HG02571 (cell line): ENCODE data around the gene CLEC1A.

Experiments
- ATAC-seq: cut with Tn5 transposase; IDR thresholded peaks from one replicate; pipeline ENCODE4 v1.9.1; 2021; ENCODE audit warnings: mild to moderate bottlenecking, moderate library complexity; ENCODE audit not compliant: unreplicated experiment

CLEC1A gene

DNA sequence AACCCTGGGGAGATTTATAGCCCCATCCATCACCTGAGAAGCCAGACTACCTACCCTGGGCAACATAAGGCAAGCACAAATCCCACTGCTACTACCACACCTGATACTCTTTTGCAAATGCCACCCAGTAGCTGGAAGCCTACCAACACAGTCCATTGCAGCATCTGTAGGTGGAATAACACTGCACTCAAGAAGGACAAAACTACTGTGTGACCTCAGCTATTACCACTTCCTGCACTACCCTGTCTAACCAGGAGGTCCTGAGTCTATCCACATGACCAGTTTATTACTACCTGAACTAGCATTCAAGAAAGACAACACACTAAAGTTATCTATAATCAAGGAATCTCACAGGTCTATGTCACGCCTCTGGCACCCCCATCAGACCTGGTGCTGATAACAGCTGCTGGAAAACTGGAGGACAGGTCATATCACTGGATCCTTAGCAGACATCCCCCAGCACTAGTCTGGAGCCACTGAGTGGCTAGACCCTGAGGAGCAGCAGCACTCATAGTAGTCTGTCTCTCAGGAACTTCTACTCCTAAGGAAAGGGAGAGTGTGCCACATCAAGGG, 2.9 kb upstream of the CLEC1A start:
- no peak for ATAC-seq

DNA sequence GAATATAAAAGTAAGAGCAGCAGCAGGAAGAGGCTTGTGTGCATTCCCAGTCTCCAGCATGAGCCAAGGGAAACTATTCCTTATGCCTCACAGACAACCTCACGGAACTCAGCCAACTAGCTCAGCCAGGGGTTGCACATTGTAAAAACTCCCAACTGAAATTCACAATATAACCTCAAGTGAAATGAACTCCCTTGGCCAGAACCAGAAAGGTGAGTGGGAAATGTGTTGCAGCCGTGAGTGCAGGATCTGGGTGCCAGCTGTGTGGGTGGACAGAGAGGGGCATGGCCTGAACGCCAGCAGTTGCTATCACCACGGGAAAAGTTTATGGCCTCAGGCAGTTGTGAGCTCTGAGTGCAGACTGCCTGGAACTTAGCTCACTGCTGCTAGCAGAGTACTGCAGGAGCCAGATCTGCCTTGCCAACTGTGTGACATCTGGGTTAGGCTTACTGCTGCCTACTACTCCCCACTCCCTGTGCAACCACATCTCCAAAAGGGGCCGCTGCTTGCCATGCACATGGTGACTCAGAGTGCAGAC, 2.3 kb upstream of the CLEC1A start:
- ATAC-seq: no peak

DNA sequence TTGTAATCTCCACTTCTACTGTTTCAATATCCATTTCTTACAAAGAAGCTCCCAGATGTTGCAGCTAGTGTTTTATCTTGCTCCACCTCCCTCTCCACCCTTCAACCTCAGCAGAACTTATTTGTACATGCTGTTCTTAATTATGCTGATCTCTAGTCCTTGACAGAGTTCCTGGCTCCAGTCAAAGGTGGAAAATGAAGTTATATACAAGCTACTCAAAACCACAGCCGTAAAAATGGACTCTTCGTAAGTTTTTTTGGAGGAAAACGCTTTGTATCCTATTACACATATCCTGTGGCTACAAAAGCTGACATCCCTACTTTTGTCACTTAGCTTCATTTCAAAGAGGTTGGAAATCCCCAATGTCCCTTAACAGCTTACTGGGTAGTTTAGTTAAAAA, 1.3 kb downstream of the CLEC1A start:
- no peak for ATAC-seq

DNA sequence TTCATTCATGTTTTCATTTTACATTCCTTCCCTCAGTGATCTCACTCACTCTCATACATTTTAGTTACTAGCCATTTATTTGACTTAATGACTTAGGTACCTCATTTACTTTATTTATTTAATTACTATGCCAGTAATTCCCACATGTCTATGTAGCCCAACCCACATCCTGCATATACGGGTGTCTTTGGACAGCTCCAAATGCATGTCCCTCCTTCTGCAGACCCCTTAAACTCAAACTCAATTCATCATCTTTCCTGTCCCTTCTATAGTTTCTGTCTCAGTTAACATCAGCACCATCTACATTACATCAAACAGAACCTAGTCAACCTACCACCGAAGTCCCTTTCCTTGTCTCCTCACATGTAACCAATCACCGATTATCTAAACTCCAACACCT, 2.8 kb downstream of the CLEC1A start:
- ATAC-seq: no peak

DNA sequence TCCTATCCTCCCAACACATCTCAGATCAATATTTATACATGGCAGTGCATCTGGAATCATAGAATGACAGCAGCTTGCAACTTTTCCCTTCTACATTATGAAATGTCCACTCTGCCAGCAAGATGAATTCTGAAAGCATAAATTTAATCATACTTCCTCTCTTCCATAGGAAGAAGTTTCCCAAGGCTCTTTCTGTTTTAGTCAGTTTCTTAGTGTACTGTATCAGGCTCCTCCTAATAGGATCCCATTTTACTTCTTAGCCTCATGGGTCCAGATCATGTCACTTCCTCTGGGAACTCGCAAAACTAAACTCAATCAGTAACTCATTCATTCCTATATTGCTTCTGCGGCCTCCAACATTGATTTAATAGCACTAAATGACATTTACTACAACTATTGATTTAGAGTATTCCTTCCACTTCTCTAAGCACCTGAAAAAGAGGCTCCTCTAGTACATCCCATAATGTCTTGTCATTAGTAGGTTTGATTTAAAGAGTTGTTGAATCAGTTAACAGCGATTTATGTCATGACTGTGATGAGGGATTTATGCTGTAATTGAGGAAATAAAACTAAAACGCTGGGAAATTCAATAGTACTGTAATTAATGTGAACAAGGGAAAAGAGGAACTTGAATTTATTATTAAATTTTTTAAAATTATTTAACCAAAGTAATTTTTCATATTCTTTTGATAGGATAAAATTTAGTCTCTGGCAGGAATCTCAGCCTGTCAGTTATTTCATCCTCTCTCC, 4.0 kb downstream of the CLEC1A start:
- no peak for ATAC-seq

DNA sequence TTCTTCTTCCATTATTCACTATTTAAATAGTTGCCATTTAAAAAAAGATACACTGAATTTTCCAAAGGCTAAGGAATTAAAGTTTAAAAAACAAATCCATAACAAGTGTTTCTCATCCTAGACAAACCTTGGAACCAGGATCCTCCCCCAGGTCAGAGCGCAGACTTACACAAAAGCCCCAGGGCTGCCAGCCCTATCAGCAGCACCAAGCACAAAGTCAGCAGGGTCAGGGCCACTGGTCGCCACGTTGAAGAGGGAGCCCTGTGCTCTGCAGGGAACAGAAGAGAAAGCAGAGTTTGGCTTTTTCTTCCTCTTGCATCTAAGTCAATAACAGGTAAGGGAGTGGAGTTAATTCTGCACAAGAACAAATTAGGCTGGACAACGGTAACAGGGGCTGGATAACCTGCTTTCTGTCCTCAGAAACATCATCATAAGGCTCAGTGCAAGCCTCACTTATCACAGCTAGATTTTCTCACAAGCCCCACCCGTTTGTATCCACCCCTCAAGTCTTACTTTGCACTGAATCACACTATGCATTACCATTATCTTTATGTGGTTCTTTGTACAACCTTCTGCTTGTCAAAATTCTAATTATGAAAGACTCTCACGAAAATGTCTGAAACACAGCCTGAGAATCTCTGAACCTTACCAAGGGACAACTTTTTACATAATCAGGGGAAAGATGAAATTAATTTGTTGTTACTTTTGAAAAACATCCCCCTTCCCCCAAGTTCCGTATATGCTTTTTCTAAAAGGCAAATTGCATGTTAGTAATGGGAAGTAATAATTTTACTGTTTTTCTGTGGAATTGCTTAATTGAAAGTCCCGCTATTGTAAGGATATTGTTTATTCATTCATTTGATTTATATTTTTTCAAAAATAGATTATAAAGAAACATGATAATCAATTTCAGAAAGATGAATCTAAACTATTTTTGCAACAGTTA, 9.6 kb downstream of the CLEC1A start:
- ATAC-seq: no peak

DNA sequence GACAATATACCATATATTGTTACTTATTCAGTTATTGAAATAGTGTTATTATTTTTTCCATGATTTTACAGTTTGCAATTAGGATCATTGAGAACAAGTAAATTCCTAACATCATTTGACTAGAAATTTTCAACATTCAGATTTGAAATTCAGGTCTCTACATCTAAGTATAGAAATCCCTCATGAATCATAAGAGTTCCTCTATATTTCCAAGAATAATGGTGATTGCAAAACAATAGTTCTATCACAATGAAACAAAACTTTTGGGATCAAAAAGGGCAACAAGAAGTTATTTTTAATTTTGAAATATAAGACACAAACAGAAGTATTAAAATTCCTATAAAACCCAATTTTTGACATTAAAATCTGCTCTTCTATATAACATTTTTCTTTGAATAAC, 10.8 kb downstream of the CLEC1A start:
- ATAC-seq: no peak

DNA sequence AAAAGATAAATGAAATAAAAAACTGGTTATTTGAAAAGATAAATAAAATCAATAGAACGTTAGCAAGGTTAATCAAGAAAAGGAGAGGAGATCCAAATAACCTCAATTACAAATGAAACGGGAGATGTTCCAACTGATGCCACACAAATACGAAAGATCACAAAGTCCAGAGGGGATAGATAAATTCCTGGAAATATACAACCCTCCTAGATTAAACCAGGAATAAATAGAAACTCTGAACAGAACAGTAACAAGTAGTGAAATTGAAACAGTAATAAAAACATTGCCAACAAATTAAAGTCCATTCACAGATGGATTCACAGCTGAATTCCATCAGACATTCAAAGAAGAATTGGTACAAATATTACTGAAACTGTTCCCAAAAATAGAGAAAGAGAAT, 12.4 kb downstream of the CLEC1A start:
- ATAC-seq: no peak

DNA sequence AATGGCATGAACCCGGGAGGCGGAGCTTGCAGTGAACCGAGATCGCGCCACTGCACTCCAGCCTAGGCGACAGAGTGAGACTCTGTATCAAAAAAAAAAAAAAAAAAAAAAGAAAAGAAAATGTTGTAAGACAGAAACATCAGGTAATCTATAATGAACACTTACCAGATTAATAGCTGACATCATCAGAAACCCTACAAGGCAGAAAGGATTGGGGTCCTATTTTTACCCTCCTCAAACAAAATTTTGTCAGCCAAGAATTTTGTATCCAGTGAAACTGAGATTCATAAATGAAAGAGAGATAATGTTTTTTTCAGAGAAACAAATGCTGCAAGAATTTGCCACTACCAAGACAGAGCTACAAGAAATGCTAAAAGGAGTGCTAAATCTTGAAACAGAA, 14.1 kb downstream of the CLEC1A start:
- ATAC-seq: no peak

DNA sequence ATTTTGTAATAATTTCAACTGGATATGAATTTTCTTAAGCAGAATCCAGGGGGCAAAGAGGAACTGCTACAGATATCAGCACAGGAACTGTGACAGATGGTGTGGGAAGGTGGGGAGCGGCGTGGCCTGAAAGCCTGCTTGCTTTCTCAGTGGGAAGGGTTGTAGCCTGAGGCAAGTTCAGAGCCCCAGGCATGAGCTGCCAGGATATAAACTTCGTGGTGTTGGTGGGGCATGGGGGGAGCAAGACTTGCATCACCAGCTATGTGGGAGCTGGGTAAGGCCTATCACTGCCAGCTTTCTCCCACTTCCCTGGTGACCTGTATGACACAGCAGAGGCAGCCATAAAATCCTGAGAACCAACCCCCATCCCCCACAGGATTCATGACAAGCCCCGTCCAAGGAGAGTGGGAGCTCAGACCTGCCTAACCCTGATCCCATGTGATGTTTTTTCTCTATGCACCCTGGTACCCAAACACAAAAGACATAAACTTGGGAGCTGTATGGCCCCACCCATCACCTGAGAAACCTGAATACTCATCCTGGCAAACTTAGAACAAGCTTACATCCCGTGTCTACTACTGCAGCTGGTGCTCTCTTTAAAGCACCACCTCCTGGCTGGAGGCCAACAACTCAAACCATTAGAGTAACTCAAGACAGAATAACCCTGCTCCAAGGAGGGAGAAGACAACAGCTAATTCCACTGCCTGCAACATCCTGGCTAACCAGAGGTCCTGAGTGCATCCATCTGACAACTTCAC, 16.5 kb downstream of the CLEC1A start:
- no peak for ATAC-seq

DNA sequence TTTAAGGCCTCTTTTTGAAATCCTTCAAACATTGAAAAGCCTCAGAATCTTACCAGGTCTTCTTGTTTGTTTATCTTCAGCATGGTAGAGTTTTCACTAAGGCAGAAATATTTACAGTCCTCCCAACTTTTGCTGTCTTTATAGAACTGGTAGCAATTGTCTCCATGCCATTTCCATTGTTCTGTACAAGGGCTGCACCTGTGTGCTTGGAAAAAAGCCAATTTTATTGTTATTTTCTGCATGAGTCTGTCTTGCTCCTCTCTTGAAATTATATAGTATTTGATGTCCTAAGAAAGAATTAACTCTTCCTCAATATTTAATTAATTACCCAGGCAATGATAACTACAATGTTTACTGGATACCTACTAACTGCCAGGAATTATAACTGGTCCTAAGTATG, 23.3 kb downstream of the CLEC1A start:
- ATAC-seq: no peak

DNA sequence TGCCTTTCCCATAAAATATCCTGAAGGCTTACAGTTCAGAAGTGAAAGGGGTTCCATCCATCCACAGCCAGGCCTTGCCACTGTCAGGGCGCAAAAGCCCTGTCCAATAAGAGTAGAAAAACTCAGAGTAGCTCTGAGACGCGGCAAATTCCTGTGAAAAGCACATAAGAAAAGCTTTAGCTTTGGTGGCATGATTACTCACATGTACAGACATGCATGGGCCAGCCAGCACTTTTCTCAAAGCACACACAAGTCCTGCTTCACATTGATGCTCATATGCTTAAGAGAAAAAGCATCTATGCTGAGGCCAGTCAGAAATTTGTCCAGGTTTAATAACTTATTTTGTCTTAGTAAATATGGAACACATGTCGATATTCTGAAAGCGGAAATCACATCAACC, 25.5 kb downstream of the CLEC1A start:
- ATAC-seq: no peak

DNA sequence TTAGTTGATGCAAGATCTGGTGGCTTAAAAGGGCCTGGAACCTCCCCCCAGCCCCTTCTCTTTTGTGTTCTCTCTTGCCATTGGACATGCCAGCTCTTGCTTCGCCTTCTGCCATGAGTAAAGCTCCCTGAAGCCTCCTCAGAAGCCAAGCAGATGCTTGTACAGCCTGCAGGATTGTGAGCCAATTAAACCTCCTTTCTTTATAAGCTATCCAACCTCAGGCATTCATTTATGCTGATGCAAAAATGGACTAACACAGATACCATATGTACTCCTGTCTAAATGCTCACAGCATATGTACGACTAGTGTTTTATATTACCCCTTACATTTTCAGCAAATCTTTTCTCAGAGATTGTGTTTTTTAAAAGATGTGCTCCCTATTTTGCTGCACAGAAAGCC, 26.7 kb downstream of the CLEC1A start:
- no peak for ATAC-seq

DNA sequence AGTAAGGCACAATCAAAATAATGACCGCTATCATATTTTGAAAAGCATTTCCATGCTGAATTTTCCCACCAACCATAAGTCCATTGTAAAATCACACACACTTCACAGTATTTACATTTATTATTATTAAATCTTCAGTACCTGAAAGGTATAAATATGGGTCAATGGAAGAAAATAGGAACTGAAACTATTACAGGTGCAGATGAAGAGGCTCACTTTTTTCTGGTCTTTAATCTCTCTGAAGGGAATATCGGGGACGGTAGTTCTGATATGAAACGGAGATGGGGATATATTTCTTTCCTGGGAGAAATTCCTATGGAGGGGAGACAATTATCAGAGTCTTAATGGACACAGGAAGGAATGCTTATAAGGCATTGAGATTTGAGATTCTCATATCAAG, 28.4 kb downstream of the CLEC1A start:
- no peak for ATAC-seq

DNA sequence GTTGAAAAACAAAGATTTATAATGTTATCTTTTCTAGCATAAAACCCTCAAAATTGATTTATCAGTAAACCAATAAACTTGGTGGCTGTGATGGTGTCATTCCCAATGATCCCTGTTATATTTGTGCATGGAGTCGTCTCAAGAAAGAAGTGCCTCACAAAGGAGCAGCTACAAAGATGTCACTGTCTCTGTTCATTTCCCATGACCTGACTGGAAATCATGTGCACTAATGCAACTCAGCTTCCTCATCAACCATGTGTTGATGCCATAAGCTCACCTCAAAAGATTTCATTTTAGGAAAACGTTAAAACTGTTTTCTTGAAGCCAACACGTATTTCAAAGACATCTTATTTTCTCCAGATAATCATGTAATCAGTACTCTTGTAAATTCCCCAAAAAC, 28.8 kb downstream of the CLEC1A start:
- ATAC-seq: no peak

DNA sequence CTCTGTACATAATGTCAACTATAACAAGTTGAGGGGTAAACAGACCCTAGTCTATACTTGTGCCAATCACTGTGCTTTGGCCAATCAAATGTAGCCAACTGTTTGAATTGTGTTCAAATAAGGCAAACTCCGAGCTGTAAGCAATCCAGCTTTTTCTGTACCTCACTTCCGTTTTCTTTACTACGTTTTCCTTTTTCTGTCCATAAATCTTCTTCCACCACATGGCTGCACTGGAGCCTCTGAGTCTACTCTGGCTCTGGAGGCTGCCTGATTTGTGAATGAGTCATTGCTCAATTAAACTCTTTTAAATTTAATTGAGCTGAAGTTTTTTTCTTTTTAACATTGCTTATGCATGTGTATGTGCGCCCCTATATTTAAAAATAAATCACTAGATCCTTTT, 29.7 kb downstream of the CLEC1A start:
- no peak for ATAC-seq

DNA sequence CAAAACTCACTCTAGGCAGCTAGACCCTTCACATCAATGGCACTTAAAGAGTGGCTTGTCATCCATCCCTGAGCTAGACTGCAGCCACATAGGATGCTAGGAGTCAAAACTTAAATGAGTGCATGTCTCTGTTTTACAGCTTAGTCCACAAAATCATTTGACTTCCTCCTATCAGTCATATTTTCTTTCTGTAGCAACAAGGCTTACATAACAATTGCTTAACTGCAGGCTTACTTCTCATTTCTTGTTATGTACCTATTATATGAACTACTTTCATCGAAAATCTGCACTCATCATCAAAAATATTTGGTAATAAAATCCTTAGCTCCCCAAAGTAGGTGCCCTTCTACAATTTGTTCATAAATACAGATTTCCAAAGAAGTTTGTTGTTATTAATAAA, 30.1 kb downstream of the CLEC1A start:
- no peak for ATAC-seq

DNA sequence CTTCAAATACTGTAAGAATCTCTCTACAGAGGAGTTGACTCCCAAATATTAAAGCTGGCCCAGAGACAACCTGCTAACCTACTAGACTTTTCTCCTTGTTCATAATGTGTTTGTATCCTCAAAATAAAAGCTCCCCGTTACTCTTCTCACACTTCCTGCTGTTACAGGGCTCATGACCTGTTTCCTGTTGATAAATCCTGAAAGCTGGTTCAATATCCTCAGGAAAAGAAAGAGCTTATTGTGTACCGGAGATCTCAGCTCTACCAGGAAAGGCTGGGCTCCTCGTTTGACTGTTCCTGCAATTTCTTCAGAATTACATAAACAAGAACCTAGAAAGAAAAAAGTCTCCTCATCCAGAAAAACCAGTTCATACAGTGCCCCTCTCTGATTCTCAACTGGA, 30.8 kb downstream of the CLEC1A start:
- ATAC-seq: no peak

DNA sequence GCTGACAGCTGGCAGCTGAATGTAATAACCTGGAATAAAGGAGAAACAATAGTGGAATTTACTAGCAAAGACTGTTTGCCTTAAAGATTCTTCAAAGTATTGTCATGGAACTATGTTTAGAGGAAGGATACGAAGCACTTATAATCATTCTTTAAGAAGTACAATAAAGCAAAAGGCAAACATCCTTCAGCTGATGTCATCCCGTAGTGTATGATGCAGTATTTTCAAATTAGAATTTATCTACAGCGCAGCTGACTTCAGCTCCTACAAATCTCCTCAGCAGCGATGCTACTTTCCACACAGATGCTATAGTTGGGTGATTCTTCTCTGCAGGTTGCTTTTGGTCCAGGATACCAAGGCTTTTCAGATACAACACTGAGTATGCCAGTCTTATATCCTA, 31.5 kb downstream of the CLEC1A start:
- ATAC-seq: no peak

DNA sequence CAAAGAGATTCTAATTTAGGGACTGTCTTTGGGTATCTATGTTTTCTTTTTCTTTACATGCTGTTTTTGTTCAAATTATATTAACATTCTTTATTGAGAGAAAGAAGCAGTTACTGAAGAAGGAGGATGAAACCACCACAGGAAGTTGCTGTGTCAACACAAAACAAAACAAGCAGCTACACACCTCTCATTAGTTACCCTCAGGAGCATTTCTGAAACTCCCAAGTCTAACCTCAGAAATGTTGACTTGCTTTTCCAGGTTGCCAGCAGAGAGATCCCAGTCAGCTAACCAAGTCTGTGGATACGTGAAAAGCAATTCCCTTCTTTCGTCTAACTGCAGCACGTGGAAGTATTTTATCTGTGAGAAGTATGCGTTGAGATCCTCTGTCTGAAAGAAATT, 33.5 kb downstream of the CLEC1A start:
- no peak for ATAC-seq

DNA sequence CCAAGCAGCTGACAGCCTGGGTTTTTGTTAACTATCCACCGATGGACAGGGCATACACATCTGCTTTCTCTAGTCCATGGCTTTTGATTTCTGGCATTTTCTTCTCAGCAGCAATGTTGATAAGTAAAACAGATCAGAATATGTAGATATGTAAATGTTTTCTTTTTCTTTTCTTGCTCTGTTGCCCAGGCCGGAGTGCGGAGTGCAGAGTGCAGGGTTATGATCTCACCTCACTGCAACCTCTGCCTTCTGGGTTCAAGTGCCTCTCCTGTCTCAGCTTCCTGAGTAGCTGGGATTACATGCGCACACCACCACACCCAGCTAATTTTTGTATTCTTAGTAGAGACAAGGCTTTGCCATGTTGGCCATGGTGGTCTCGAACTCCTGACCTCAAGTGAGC, 40.4 kb downstream of the CLEC1A start:
- ATAC-seq: no peak
